Thoracic aorta (tissue), 2 donors: ENCODE data around the gene CCDC17. TPM values are rescaled to one million over a fixed set of nuclear protein-coding genes. Genes with fewer than 3 reads are reported as not detected.

ENCODE experiments used
- ATAC-seq: fragments of 150-250 bp; one replicate; pipeline ENCODE4 v1.8.0; 2017; ENCODE audit warnings: low read depth; ENCODE audit not compliant: insufficient number of reproducible peaks, low FRiP score
- DNase-seq: peaks from one replicate; pipeline ENCODE4 v3.0.0-alpha.2; 2020; ENCODE audit warnings: low spot score
- H3K27ac ChIP-seq, 2 donors: fragments of 200-600 bp; sonication (generic); 1 replicate in 1 of 2; 2 replicates in 1 of 2; pipeline ENCODE4 v1.5.1; 2016; ENCODE audit warnings: mild to moderate bottlenecking in 2 of 2, moderate library complexity in 2 of 2
- H3K27me3 ChIP-seq: fragments of 200-600 bp; sonication (generic); replicated peaks from 2 replicates; pipeline ENCODE4 v1.6.0; 2016; ENCODE audit warnings: mild to moderate bottlenecking; ENCODE audit not compliant: insufficient read depth
- H3K36me3 ChIP-seq: fragments of 200-600 bp; sonication (generic); one replicate; pipeline ENCODE4 v1.5.1; 2016
- H3K4me1 ChIP-seq, 2 donors: fragments of 200-600 bp; sonication (generic); 1 replicate in 1 of 2; 2 replicates in 1 of 2; pipeline versions ENCODE4 v1.5.1 to v1.6.0; 2016; ENCODE audit warnings: low read depth in 2 of 2, mild to moderate bottlenecking in 1 of 2; ENCODE audit not compliant: control insufficient read depth in 1 of 2
- H3K4me3 ChIP-seq: fragments of 200-600 bp; sonication (generic); 2 replicates; pipeline ENCODE4 v1.5.1; 2016; ENCODE audit warnings: mild to moderate bottlenecking
- H3K9me3 ChIP-seq: fragments of 200-600 bp; sonication (generic); 2 replicates; pipeline ENCODE4 v1.5.1; 2016
- total RNA-seq, 2 donors: library from RNA; depleted of rRNA; stranded (reverse); fragments of >200 nt; gene quantifications; one replicate each; pipeline versions ENCODE4 v1.1.0 to v1.2.3, GENCODE V29; 2016
- TF ChIP-seq, protein P1 (sequence below): fragments of 200-600 bp; sonication (generic); IDR thresholded peaks from one replicate; pipeline ENCODE4 v1.5.1; 2019; ENCODE audit warnings: antibody characterized with exemption

Gene CCDC17
- 1 to 10 TPM; 2.2 to 4.0 TPM for total RNA-seq

GRCh38 chr1:45623972-45624371 lies at the start of gene CCDC17:
Gene CCDC17 (minus strand): TSS chr1:45624054. CDS start chr1:45623909, 145 bp downstream.
- Histone ChIP-seq H3K27ac (peak within 1 kb of the TSS in 1 of 2 donors; percentile 34), H3K4me3 (peak within 1 kb of the TSS; percentile 63), H3K27me3 (no peaks in the 10 kb centered on the region), H3K9me3 (no peaks in the 10 kb centered on the region), H3K36me3 (peaks cover 11% of the 10 kb centered on the region), H3K4me1 (peaks cover 0 to 10% of the 10 kb centered on the region in 2 donors)
- TF ChIP-seq, protein P1, sequence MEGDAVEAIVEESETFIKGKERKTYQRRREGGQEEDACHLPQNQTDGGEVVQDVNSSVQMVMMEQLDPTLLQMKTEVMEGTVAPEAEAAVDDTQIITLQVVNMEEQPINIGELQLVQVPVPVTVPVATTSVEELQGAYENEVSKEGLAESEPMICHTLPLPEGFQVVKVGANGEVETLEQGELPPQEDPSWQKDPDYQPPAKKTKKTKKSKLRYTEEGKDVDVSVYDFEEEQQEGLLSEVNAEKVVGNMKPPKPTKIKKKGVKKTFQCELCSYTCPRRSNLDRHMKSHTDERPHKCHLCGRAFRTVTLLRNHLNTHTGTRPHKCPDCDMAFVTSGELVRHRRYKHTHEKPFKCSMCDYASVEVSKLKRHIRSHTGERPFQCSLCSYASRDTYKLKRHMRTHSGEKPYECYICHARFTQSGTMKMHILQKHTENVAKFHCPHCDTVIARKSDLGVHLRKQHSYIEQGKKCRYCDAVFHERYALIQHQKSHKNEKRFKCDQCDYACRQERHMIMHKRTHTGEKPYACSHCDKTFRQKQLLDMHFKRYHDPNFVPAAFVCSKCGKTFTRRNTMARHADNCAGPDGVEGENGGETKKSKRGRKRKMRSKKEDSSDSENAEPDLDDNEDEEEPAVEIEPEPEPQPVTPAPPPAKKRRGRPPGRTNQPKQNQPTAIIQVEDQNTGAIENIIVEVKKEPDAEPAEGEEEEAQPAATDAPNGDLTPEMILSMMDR = no peak
- no peak for DNase-seq
- ATAC-seq = no peak

GRCh38 chr1:45669859-45670655 lies 46.2 kb upstream of the CCDC17 start:
- H3K9me3 ChIP-seq = no peaks in the 10 kb centered on the region
- TF ChIP-seq, protein P1 = no peak
- no peak overlapping the region for H3K27ac ChIP-seq
- peaks cover 32 to 56% of the 10 kb centered on the region in 2 donors for H3K4me1 ChIP-seq
- H3K27me3 ChIP-seq = no peaks in the 10 kb centered on the region
- no peak for ATAC-seq
- no peak overlapping the region for H3K4me3 ChIP-seq
- no peaks in the 10 kb centered on the region for H3K36me3 ChIP-seq
- no peak for DNase-seq

DNA sequence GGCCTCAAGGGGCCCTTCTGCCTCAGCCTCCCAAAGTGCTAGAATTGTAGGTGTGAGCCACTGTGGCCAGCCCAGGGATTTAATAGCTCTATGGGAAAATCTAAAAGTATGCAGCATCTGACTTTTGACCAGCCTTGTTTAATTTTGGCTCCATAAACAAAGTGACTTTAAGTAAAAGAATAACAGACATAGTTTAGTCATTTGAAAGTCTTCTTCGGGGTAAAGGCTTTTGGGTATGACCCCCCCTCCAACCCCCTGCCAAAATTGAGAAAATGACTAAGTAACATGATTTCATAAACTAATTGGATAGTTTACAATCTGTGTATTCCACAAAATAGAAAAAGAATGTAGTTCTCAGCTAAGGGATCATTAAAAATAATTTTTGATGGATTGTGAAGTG lies 45.5 kb upstream of the CCDC17 start:
- Histone ChIP-seq H3K9me3 (no peaks in the 10 kb centered on the region), H3K4me3 (no peak overlapping the region), H3K36me3 (no peaks in the 10 kb centered on the region), H3K27ac (no peak overlapping the region), H3K27me3 (no peaks in the 10 kb centered on the region), H3K4me1 (peaks cover 32 to 56% of the 10 kb centered on the region in 2 donors)
- no peak for ATAC-seq
- DNase-seq = no peak
- TF ChIP-seq, protein P1 = no peak

- H3K36me3 ChIP-seq = no peaks in the 10 kb centered on the region
- H3K4me1 ChIP-seq = peaks cover 32 to 52% of the 10 kb centered on the region in 2 donors
- H3K9me3 ChIP-seq = no peaks in the 10 kb centered on the region
- no peak overlapping the region for H3K4me3 ChIP-seq
- H3K27ac ChIP-seq = no peak overlapping the region
- ATAC-seq (no peak), DNase-seq (no peak)
- TF ChIP-seq, protein P1 = no peak
- no peaks in the 10 kb centered on the region for H3K27me3 ChIP-seq
These were observed 44.7 kb upstream of the CCDC17 start for GRCh38 chr1:45668526-45668925.

DNA sequence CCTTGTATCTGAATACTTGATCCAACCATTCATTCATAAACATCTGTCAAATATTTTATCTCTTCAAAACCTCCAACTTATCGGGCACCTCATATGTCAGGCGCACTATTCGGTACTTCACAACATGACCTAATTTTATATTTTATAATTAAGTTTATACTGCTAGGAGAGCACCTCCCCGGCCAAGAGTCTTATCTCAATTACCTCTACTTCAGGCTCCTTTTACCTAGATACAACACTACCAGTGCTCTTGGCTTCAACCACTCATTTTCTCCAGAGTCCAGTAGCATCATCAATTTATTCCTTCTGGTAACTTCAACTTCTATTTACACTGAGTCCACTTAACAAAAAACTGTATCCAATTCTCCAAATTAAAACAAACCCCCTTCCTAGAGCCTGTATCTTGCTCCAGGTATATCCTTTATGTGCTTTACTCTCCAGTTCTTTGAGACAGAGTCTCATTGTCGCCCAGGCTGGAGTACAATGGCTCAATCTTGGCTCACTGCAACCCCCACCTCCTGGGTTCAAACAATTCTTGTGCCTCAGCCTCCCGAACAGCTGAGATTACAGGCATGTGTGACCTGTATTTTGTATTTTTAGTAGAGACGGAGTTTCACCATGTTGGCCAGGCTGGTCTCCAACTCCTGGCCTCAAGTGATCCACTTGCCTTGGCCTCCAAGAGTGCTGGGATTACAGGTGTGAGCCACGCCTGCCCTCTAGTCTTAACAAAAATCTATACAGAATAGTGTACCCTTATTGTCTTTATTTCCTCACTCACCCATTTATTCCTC lies 43.7 kb upstream of the CCDC17 start:
- no peaks in the 10 kb centered on the region for H3K9me3 ChIP-seq
- DNase-seq (no peak), ATAC-seq (no peak)
- H3K4me3 ChIP-seq = no peak overlapping the region
- H3K4me1 ChIP-seq = peaks cover 32 to 42% of the 10 kb centered on the region in 2 donors
- H3K36me3 ChIP-seq = no peaks in the 10 kb centered on the region
- no peak overlapping the region for H3K27ac ChIP-seq
- H3K27me3 ChIP-seq = no peaks in the 10 kb centered on the region
- TF ChIP-seq, protein P1 = no peak
